Measurements from ENCODE around the gene KCTD11.
"Not testable (repeated sequence)": the region's sequence is repeated elsewhere in the genome, so short reads cannot be mapped to it uniquely, and the experiment has no call there.

Gene KCTD11

GRCh38 chr17:7336240-7337175 lies 15.5 kb upstream of the KCTD11 start, which contains the start of gene ACAP1:
ACAP1 (plus strand) TSS chr17:7336529; CDS start chr17:7336735, 206 bp downstream.
- DNase-seq (ENCODE audit: low read depth, low spot score) = no peak
- H3K4me3 ChIP-seq (ENCODE audit: low read depth, low read length) = no peak within 1 kb of the TSS

GRCh38 chr17:7337600-7337999 lies 14.4 kb upstream of the KCTD11 start:
- H3K4me3 ChIP-seq (ENCODE audit: low read depth, low read length); POLR2A ChIA-PET; DNase-seq (ENCODE audit: low read depth, low spot score): not testable (repeated sequence)
- CTCF ChIA-PET = interaction anchor here (1.4 to 4.3 kb wide), 7 partner anchors 8 to 292 kb away, joined by 3 to 34 read pairs (median 6); partner anchors contain the start of gene SLC2A4

More at GRCh38 chr17:7336240-7337175, 15.5 kb upstream of the KCTD11 start, which contains the start of gene ACAP1:
- no peak for TF ChIP-seq CTCF (IDR thresholded peaks at IDR 0.05; ENCODE audit: insufficient read depth, low read length, missing control alignments)
- POLR2A ChIA-PET = no interaction called here
- CTCF ChIA-PET = interaction anchor here (1.4 to 4.3 kb wide), 6 partner anchors 9 to 291 kb away, joined by 4 to 34 read pairs (median 7); no protein-coding TSS in a partner anchor

- POLR2A ChIA-PET = no interaction called here
- CTCF ChIA-PET = interaction anchor here (0.7 to 3.2 kb wide), 2 partner anchors 220 to 348 kb away, joined by 3 to 11 read pairs; partner anchors contain the start of gene SENP3
- no peak for TF ChIP-seq CTCF (IDR thresholded peaks at IDR 0.05; ENCODE audit: insufficient read depth, low read length, missing control alignments)
- H3K4me3 ChIP-seq (ENCODE audit: low read depth, low read length) = no peak overlapping the region
- DNase-seq (ENCODE audit: low read depth, low spot score) = no peak
These were observed 11.8 kb upstream of the KCTD11 start for GRCh38 chr17:7340179-7340578.

- CTCF ChIA-PET = interaction anchor here (0.9 to 8.6 kb wide), 5 partner anchors 11 to 297 kb away, joined by 3 to 53 read pairs (median 11); partner anchors contain the start of genes NEURL4, SENP3 and SLC2A4
- POLR2A ChIA-PET = interaction anchor here (0.6 to 5.1 kb wide), 2 partner anchors 12 to 231 kb away, joined by 3 to 20 read pairs; no protein-coding TSS in a partner anchor
- no peak overlapping the region for H3K4me3 ChIP-seq (ENCODE audit: low read depth, low read length)
- no peak for TF ChIP-seq CTCF (IDR thresholded peaks at IDR 0.05; ENCODE audit: insufficient read depth, low read length, missing control alignments)
- no peak for DNase-seq (ENCODE audit: low read depth, low spot score)
These were observed 10.1 kb upstream of the KCTD11 start for GRCh38 chr17:7341842-7342241.

- no peak for DNase-seq (ENCODE audit: low read depth, low spot score)
- ChIA-PET POLR2A (interaction anchor here (5.1 kb wide), 1 partner anchor 13 kb away, joined by 20 read pairs; no protein-coding TSS in a partner anchor), CTCF (interaction anchor here (1.5 to 8.6 kb wide), 8 partner anchors 7 to 298 kb away, joined by 4 to 53 read pairs (median 24); partner anchors contain the start of genes ACAP1, NEURL4, SLC16A11 and SLC2A4)
- TF ChIP-seq CTCF (IDR thresholded peaks at IDR 0.05; ENCODE audit: insufficient read depth, low read length, missing control alignments) = no peak
- H3K4me3 ChIP-seq (ENCODE audit: low read depth, low read length) = no peak overlapping the region
These were observed 8.7 kb upstream of the KCTD11 start for GRCh38 chr17:7343250-7343649.

- ChIA-PET CTCF (interaction anchor here (0.8 to 8.6 kb wide), 10 partner anchors 9 to 301 kb away, joined by 3 to 53 read pairs (median 17); partner anchors contain the start of genes ACAP1, NEURL4, SENP3 and SLC2A4), POLR2A (no interaction called here)
- no peak for TF ChIP-seq CTCF (IDR thresholded peaks at IDR 0.05; ENCODE audit: insufficient read depth, low read length, missing control alignments)
- no peak overlapping the region for H3K4me3 ChIP-seq (ENCODE audit: low read depth, low read length)
- no peak for DNase-seq (ENCODE audit: low read depth, low spot score)
These were observed 5.0 kb upstream of the KCTD11 start for GRCh38 chr17:7346761-7347614.
